Omental fat pad (tissue), 4 donors: ENCODE results near the gene ARHGEF2. TPM values are rescaled to one million over a fixed set of nuclear protein-coding genes. Genes with fewer than 3 reads are reported as not detected.

Source experiments
- ATAC-seq: fragments of 150-250 bp; one replicate; pipeline ENCODE4 v1.9.1; 2016; ENCODE audit warnings: mild to moderate bottlenecking, moderate library complexity; ENCODE audit not compliant: low FRiP score
- DNase-seq: peaks from one replicate; pipeline ENCODE4 v3.0.0-alpha.2; 2019; ENCODE audit warnings: low spot score
- total RNA-seq, 4 donors: library from RNA; depleted of rRNA; stranded (reverse); fragments of >200 nt; gene quantifications; one replicate each; pipeline ENCODE4 v1.1.0, GENCODE V29; 2016
- TF ChIP-seq, protein P1 (sequence below), 3 donors: fragments of 450-650 bp; IDR thresholded peaks; one replicate each; pipeline ENCODE4 v1.5.1; 2016 to 2017; ENCODE audit warnings: antibody characterized with exemption in 3 of 3, mild to moderate bottlenecking in 3 of 3, moderate library complexity in 2 of 3

Gene ARHGEF2
- total RNA-seq, 4 donors from 2014 or later, result 89.5 to 151 (median 98.6) TPM

DNA sequence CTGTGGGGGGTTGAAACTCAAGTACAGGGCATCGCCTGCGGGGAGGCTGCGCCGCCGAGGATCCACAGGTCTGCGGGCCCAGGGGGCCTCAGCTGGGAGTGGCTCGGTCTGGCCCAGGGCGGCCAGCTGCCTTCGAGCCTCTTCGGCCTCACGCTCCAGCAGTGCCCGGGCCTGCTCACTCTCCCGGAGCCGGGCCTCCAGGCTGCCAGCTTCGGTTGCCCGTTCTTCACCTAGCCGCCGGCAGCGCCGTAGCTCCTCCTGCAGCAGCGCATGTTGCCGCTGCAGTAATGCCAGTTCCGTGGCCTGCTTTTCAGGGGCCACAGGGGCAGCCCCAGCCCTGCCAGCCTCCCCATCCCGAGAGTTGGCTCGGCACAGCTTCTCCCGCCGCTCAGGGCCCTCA, 27.5 kb downstream of the ARHGEF2 start:
- TF ChIP-seq, protein P1, sequence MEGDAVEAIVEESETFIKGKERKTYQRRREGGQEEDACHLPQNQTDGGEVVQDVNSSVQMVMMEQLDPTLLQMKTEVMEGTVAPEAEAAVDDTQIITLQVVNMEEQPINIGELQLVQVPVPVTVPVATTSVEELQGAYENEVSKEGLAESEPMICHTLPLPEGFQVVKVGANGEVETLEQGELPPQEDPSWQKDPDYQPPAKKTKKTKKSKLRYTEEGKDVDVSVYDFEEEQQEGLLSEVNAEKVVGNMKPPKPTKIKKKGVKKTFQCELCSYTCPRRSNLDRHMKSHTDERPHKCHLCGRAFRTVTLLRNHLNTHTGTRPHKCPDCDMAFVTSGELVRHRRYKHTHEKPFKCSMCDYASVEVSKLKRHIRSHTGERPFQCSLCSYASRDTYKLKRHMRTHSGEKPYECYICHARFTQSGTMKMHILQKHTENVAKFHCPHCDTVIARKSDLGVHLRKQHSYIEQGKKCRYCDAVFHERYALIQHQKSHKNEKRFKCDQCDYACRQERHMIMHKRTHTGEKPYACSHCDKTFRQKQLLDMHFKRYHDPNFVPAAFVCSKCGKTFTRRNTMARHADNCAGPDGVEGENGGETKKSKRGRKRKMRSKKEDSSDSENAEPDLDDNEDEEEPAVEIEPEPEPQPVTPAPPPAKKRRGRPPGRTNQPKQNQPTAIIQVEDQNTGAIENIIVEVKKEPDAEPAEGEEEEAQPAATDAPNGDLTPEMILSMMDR (IDR thresholded peaks at IDR 0.05), result no peak
- ATAC-seq (no peak), DNase-seq (no peak)

DNA sequence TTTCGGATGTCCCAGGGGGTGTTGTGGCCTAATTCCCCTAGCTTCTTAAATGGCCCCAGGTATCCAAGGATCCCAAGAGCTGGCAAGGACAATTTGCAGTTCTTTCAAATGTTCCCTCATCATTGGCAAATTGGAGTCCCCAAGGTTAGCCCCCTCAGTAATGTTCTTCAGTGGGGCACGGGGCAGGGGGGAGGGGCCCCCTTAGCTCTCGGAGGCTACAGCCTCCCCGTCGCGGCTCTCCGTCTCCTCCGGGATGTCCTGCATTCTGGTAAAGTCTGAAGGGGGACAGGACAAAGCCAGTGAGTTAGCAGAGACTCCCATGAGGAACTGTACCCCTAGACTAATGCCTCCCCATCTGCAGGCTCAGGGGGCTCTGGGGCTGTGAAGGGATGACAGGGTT, 30.6 kb downstream of the ARHGEF2 start:
- TF ChIP-seq, protein P1 (IDR thresholded peaks at IDR 0.05), result no peak
- no peak for ATAC-seq
- no peak for DNase-seq

- TF ChIP-seq, protein P1 (IDR thresholded peaks at IDR 0.05), result no peak
- no peak for DNase-seq
- ATAC-seq, result no peak
Observed at GRCh38 chr1:155947292-155947691, 31.1 kb downstream of the ARHGEF2 start.

- DNase-seq (no peak), ATAC-seq (no peak)
- TF ChIP-seq, protein P1 (IDR thresholded peaks at IDR 0.05), result no peak
Observed at GRCh38 chr1:155946633-155947219, 31.6 kb downstream of the ARHGEF2 start.

GRCh38 chr1:155944444-155944799, 33.9 kb downstream of the ARHGEF2 start:
- ATAC-seq (no peak), DNase-seq (no peak)
- TF ChIP-seq, protein P1 (IDR thresholded peaks at IDR 0.05), result no peak

- TF ChIP-seq, protein P1 (IDR thresholded peaks at IDR 0.05), result no peak
- ATAC-seq, result no peak
- no peak for DNase-seq
Observed at GRCh38 chr1:155942578-155943141, 35.7 kb downstream of the ARHGEF2 start.

DNA sequence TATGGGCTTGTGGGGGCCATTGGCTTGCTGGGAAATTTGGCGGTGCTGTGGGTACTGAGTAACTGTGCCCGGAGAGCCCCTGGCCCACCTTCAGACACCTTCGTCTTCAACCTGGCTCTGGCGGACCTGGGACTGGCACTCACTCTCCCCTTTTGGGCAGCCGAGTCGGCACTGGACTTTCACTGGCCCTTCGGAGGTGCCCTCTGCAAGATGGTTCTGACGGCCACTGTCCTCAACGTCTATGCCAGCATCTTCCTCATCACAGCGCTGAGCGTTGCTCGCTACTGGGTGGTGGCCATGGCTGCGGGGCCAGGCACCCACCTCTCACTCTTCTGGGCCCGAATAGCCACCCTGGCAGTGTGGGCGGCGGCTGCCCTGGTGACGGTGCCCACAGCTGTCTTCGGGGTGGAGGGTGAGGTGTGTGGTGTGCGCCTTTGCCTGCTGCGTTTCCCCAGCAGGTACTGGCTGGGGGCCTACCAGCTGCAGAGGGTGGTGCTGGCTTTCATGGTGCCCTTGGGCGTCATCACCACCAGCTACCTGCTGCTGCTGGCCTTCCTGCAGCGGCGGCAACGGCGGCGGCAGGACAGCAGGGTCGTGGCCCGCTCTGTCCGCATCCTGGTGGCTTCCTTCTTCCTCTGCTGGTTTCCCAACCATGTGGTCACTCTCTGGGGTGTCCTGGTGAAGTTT, 36.4 kb downstream of the ARHGEF2 start:
- DNase-seq (no peak), ATAC-seq (peak; percentile 7)
- TF ChIP-seq, protein P1 (IDR thresholded peaks at IDR 0.05), result no peak
